Subcutaneous adipose tissue (tissue), 4 donors: ENCODE results near the gene ANXA4. TPM values are rescaled to one million over a fixed set of nuclear protein-coding genes. Genes with fewer than 3 reads are reported as not detected.

Experiments
- total RNA-seq, 4 donors: library from RNA; depleted of rRNA; stranded (reverse); fragments of >200 nt; gene quantifications; one replicate each; pipeline ENCODE4 v1.1.0, GENCODE V29; 2016
- TF ChIP-seq, protein P1 (sequence below): fragments of 450-650 bp; IDR thresholded peaks from one replicate; pipeline ENCODE4 v1.5.1; 2016; ENCODE audit warnings: low read depth, mild to moderate bottlenecking, control low read depth, antibody characterized with exemption, moderate library complexity

ANXA4 gene
- total RNA-seq, 4 donors from 2014 or later, result 47.5 to 102 (median 71.0) TPM

DNA sequence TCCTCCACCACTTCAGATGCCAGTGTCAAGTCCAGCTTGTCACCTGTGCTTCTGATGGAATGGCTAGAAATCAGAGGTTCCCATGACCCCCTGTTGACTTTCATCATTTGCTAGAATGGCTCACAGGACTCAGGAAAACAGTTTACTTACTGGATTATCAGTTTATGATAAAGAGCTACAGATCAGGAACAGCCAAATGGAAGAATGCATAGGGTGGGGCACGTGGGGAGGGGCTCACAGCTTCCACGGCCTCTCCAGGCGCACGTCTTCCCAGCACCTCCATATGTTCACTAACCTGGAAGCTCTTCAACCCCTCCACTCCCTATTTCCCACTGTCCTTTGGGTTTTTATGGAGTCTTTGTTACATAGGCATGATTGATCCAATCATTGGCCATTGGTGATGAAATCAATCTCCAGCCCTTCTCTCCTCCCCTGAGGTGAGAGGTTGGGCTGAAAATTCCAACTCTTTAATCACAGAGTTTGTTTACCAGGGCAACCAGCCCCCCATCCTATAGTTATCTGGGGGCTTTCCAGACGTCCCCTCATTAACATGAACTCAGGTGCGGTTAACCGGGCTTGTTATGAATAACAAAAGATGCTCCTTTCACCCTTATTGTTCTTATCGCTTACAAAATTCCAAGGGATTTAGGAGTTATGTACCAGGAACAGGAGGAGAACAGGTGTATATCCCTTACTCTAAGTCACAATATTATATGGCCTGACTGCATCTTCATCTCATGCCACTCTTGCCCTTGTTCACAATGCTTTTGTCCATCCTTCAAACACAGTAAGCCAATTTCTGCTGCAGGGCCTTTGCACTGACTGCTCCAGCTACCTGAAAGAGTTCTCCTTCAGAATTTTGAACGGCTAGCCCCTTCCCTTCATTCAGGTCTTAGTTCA, 35.2 kb downstream of the ANXA4 start:
- TF ChIP-seq, protein P1, sequence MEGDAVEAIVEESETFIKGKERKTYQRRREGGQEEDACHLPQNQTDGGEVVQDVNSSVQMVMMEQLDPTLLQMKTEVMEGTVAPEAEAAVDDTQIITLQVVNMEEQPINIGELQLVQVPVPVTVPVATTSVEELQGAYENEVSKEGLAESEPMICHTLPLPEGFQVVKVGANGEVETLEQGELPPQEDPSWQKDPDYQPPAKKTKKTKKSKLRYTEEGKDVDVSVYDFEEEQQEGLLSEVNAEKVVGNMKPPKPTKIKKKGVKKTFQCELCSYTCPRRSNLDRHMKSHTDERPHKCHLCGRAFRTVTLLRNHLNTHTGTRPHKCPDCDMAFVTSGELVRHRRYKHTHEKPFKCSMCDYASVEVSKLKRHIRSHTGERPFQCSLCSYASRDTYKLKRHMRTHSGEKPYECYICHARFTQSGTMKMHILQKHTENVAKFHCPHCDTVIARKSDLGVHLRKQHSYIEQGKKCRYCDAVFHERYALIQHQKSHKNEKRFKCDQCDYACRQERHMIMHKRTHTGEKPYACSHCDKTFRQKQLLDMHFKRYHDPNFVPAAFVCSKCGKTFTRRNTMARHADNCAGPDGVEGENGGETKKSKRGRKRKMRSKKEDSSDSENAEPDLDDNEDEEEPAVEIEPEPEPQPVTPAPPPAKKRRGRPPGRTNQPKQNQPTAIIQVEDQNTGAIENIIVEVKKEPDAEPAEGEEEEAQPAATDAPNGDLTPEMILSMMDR, result no peak

DNA sequence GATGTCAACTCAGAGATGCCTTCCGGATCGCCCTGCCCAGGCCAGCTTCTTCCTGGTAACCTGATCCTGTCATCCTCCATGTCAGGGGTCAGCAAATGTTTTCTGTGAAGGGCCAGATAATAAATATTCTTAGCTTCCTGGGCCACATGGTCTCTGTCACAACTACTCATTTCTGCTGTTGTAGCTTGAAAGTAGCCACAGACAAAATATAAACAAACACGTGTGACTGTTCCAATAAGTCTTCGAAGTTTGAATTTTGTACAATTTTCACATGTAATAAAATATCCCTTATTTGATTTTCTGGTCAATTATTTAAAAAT, 35.8 kb downstream of the ANXA4 start:
- TF ChIP-seq, protein P1, result no peak

DNA sequence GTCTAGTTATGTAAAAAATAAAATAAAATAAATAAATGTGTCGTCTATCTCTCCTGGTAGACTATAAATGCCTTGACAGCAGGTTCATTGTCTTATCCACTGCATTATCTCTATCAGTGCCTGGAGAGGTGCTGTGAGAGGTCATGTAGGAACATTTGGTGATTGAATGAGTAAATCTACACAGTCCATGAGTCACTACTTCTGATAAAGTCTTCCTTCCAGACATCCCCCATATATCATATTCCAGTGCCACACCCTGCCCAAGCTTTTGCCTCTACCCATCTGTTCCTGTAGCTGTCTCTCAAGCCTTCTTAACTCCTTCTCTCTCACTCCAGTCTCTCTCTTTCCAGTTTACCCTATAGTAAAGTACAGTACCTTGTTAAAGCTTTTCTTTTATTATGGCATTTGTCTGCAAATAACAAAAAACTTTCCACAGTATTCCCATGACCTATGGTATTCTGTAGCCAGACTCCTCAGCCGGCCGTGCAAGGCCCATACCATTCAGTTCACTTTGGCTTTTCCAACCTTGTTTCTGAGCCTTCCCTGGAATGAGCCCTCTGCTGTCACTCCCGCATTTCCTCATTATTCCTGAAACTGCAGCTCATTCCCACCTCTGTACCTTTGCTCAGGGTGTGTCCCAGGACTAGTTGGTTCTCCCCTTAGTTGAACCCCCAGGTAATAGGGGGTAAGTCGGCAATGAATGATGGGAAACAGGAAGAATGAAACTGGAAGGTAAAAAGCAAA, 37.5 kb downstream of the ANXA4 start:
- TF ChIP-seq, protein P1, result no peak

DNA sequence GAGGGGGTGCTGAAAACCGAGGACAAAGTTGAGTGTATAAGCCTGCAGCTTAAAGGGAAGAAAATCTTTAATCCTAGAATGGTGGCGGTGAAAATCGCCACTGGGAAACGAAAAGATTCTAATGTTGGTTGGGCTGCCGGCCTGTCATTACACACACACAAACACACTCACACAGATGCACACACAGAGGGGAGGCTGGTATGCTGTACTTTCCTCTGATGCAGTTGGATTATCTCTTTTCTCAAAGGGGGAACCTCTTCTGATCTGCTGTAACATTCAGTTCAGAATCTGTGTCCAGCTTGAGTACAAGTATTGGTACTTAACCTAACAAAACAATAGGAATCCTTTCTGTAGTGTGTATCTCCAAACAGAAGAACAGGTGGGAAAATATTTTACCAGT, 39.0 kb downstream of the ANXA4 start:
- TF ChIP-seq, protein P1, result no peak

DNA sequence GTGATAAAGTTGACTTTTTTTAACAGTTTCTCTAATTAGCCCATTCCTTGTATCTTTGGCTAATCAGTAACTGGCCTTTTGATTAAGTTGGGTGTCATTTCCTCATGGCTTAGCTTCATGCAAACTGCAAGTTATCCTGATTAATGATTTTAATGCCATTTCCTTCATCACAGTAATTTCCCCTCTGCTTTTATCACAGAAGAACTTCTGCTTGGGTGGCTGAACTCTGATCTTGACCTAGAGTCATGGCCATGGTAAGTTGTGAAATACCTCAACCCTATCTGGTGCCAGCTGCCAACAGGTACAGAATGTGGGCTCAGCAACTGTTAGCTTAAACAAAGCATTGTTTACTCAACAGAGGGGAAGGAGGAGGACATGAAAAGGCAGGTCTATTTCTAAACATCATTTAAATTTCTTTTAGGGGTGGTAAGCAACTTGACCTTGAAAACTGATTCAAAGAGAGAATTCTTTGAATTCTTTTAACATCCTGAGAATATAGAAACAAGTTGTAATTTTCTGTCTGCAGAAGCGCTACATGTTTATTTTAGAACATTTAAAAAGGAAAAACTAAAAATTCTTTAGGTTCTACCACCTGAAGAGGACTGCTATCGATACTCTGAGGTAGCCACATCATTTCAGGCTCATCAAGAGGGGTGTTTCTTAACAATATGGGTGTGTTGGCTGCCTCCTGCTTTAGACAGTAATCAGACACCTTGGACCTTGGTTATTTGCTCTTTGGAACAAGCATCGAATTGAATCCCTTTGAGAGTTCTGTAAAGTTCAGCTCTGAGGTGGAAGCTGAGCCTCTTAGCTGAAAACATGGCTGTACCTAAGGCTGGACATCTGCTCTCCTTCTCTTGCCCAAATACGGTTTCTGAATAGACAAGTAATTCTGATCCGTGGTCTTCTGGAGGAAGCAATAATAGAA, 39.7 kb downstream of the ANXA4 start:
- TF ChIP-seq, protein P1, result no peak

DNA sequence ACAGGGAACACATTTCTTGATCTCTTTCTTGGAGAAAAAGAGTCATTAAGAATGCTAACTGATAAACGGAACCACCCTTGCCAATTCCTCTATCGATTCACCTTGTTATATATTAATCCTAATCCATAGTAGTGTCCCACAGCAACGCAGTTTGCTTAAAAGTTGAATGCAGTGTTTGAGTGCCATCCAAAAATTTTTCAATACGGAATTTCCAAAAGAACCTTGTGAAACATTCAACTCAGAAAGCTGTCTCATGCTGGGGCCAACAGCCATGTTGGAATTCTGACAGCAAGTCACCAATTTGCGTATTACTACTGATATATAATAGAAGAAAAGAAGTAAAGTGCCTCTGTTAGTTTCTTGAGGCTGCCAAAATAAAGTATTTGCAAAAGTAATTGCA, 42.3 kb downstream of the ANXA4 start:
- TF ChIP-seq, protein P1, result no peak
